Adrenal gland (tissue), 12 donors: ENCODE data around the gene LNPK. TPM values are rescaled to one million over a fixed set of nuclear protein-coding genes. Genes with fewer than 3 reads are reported as not detected.

Experiments
- DNase-seq, 7 donors: peaks; one replicate each; pipeline ENCODE4 v3.0.0-alpha.2; 2019 to 2020
- H3K27ac ChIP-seq, 5 donors: fragments of 200-600 bp; sonication (generic) in 4 of 5; 1 replicate in 3 of 5; 2 replicates in 2 of 5; pipeline versions ENCODE4 v1.5.1 to v1.8.0; 2016 to 2020; ENCODE audit warnings: mild to moderate bottlenecking in 1 of 5
- H3K27me3 ChIP-seq: fragments of 200-600 bp; 2 replicates; pipeline ENCODE4 v1.8.0; 2021
- H3K36me3 ChIP-seq, 2 donors: fragments of 200-600 bp; replicated peaks in 1 of 2; 1 replicate in 1 of 2; 2 replicates in 1 of 2; pipeline versions ENCODE4 v1.5.1 to v1.8.0; 2018 to 2022
- H3K4me1 ChIP-seq, 2 donors: fragments of 200-600 bp; replicated peaks in 1 of 2; 1 replicate in 1 of 2; 2 replicates in 1 of 2; pipeline versions ENCODE4 v1.5.1 to v1.8.0; 2018 to 2021
- H3K4me3 ChIP-seq, 4 donors: fragments of 200-600 bp; sonication (generic) in 3 of 4; one replicate each; pipeline ENCODE4 v1.5.1; 2016 to 2018
- H3K9me3 ChIP-seq, 3 donors: fragments of 200-600 bp; sonication (generic) in 1 of 3; replicated peaks in 1 of 3; 1 replicate in 2 of 3; 2 replicates in 1 of 3; pipeline versions ENCODE4 v1.5.1 to v1.8.0; 2016 to 2021
- CTCF ChIP-seq, 6 experiments: fragments of 450-650 bp in 4 of 6; fragments of 200-600 bp in 2 of 6; sonication (generic) in 1 of 6; IDR thresholded peaks; 1 replicate in 5 of 6; 2 replicates in 1 of 6; pipeline versions ENCODE4 v1.5.1 to v1.8.0; 2016 to 2021; ENCODE audit warnings: antibody characterized with exemption in 6 of 6, mild to moderate bottlenecking in 2 of 6, moderate library complexity in 1 of 6
- POLR2A ChIP-seq, 2 donors: fragments of 450-650 bp; IDR thresholded peaks; one replicate each; pipeline ENCODE4 v1.6.1; 2017; ENCODE audit warnings: antibody characterized with exemption in 2 of 2, mild to moderate bottlenecking in 2 of 2, moderate library complexity in 1 of 2
- WGBS, 4 donors: extraction: QIAGEN DNeasy Blood & Tissue Kit in 2 of 4; methylation state at CpG; one replicate each; pipeline versions ENCODE4 v1.1.5 to v1.1.7; 2013 to 2017; 5-methylcytosine and 5-hydroxymethylcytosine counted together
- intact Hi-C, 2 donors: fragments of 100-400 bp; cut with DNase I; formaldehyde crosslinking; loops; one replicate each; pipeline versions ENCODE4 v1.14.1 to v1.15.0; 2022 to 2023
- polyA plus RNA-seq, 3 donors: library from polyadenylated mRNA; stranded (reverse); fragments of 200-250 nt in 2 of 3; fragments of 350-450 nt in 1 of 3; fragmentation: Illumina TruSeq in 1 of 3; extraction: RNeasy Lipid Tissue Mini Kit (QIAGEN cat#74804) in 1 of 3; gene quantifications; one replicate each; pipeline ENCODE4 v1.2.3, GENCODE V29; 2013 to 2014
- total RNA-seq, 9 donors: library from RNA; depleted of rRNA in 4 of 9; stranded (reverse); fragments of >200 nt in 4 of 9; fragments of 120-200 nt in 1 of 9; fragmentation: NEBNext Ultra II Directional in 1 of 9; extraction: Animal tissue kit (Norgen Biotek cat#: 25700) in 1 of 9; gene quantifications; one replicate each; pipeline versions ENCODE4 v1.1.0 to v1.2.4, GENCODE V29; 2013 to 2023
- donor health status: healthy with polysubstance abuse.
- donor health status: Bipolar disorder and iron deficiency.
- donor health status: DM: yes; HTN: yes; CAD: no.
- donor health status: DM: no; HTN: no; CAD: no.
- donor health status: DM: no; HTN: no; CAD: no.
- donor health status: DM: yes; HTN: yes; CAD: no.

Gene LNPK
- total and polyA plus RNA-seq, 12 donors = 2.6 to 32.7 (median 19.3) TPM

GRCh38 chr2:175892046-175892445 lies 110.0 kb downstream of the LNPK start:
- Histone ChIP-seq H3K27me3 (no peaks in the 10 kb centered on the region), H3K4me1 (no peaks in the 10 kb centered on the region), H3K9me3 (no peaks in the 10 kb centered on the region), H3K4me3 (no peak overlapping the region), H3K36me3 (no peaks in the 10 kb centered on the region), H3K27ac (no peak overlapping the region)
- TF ChIP-seq POLR2A (IDR thresholded peaks at IDR 0.05) (no peak), CTCF (IDR thresholded peaks at IDR 0.05) (no peak)
- no peak for DNase-seq
- intact Hi-C loops = no loop called here
- WGBS, 4 donors = 56 to 81% (median 73%) methylated on average over 2 of the region's 2 CpGs

GRCh38 chr2:175890636-175891242 lies 111.3 kb downstream of the LNPK start:
- no peak overlapping the region for H3K4me3 ChIP-seq
- no peaks in the 10 kb centered on the region for H3K9me3 ChIP-seq
- 63 to 70% (median 65%) methylated on average over 9 of the region's 9 CpGs for WGBS, 4 donors
- no peak for DNase-seq
- no peaks in the 10 kb centered on the region for H3K36me3 ChIP-seq
- TF ChIP-seq POLR2A (IDR thresholded peaks at IDR 0.05) = no peak
- TF ChIP-seq CTCF (IDR thresholded peaks at IDR 0.05) = no peak
- H3K4me1 ChIP-seq = no peaks in the 10 kb centered on the region
- intact Hi-C loops = no loop called here
- H3K27me3 ChIP-seq = no peaks in the 10 kb centered on the region
- no peak overlapping the region for H3K27ac ChIP-seq

GRCh38 chr2:175889701-175890302 lies 112.3 kb downstream of the LNPK start:
- TF ChIP-seq POLR2A (IDR thresholded peaks at IDR 0.05) (no peak), CTCF (IDR thresholded peaks at IDR 0.05) (no peak)
- Histone ChIP-seq H3K36me3 (no peaks in the 10 kb centered on the region), H3K27me3 (no peaks in the 10 kb centered on the region), H3K27ac (no peak overlapping the region), H3K4me3 (no peak overlapping the region), H3K9me3 (no peaks in the 10 kb centered on the region), H3K4me1 (no peaks in the 10 kb centered on the region)
- no peak for DNase-seq
- intact Hi-C loops = no loop called here
- WGBS, 4 donors = 71 to 84% (median 76%) methylated on average over 3 of the region's 3 CpGs

GRCh38 chr2:175887776-175888175 lies 114.3 kb downstream of the LNPK start:
- 55 to 85% (median 76%) methylated on average over 2 of the region's 2 CpGs for WGBS, 4 donors
- no peak for DNase-seq
- Histone ChIP-seq H3K27me3 (no peaks in the 10 kb centered on the region), H3K9me3 (no peaks in the 10 kb centered on the region), H3K27ac (no peak overlapping the region), H3K36me3 (no peaks in the 10 kb centered on the region), H3K4me1 (no peaks in the 10 kb centered on the region), H3K4me3 (no peak overlapping the region)
- intact Hi-C loops = no loop called here
- TF ChIP-seq CTCF (IDR thresholded peaks at IDR 0.05) (no peak), POLR2A (IDR thresholded peaks at IDR 0.05) (no peak)
